B cell (primary cell): Measurements from ENCODE around the gene C6orf47. TPM values are rescaled to one million over a fixed set of nuclear protein-coding genes. Genes with fewer than 3 reads are reported as not detected.

Source experiments
- ATAC-seq: fragments of 200-7000 bp; cut with Tn5 transposase; one replicate; pipeline ENCODE4 v1.10.0; 2021; ENCODE audit warnings: low read depth, mild to moderate bottlenecking, moderate number of reproducible peaks, moderate library complexity
- CTCF ChIA-PET: fragments of 350-600 bp; sonication (Branson Sonifier 250); formaldehyde crosslinking; loops from one replicate; lab custom pipeline; 2021; ENCODE audit warnings: antibody characterized with exemption, inconsistent platforms; lab: Charles Lee
- POLR2A ChIA-PET: fragments of 350-600 bp; sonication (Branson Sonifier 250); formaldehyde crosslinking; loops from one replicate; lab custom pipeline; 2021; ENCODE audit warnings: antibody characterized with exemption; lab: Charles Lee
- DNase-seq: peaks from one replicate; pipeline ENCODE4 v3.0.0; 2013
- H2AFZ ChIP-seq: 2 replicates; pipeline ENCODE4 v1.6.1; 2012; ENCODE audit warnings: mild to moderate bottlenecking, low read depth, low read length; ENCODE audit not compliant: insufficient read depth, poor library complexity, severe bottlenecking
- H3K27ac ChIP-seq, 2 donors: 1 replicate in 1 of 2; 2 replicates in 1 of 2; pipeline ENCODE4 v1.5.1; 2012 to 2013; ENCODE audit warnings: low read length in 2 of 2, mild to moderate bottlenecking in 2 of 2, moderate library complexity in 1 of 2
- H3K27me3 ChIP-seq, 4 experiments: fragments of 200-600 bp in 1 of 4; sonication (generic) in 1 of 4; replicated peaks in 1 of 4; 1 replicate in 2 of 4; 2 replicates in 2 of 4; pipeline versions ENCODE4 v1.6.1 to v1.7.0; 2013 to 2016; ENCODE audit warnings: low read length in 3 of 4, mild to moderate bottlenecking in 2 of 4, mixed read lengths in 1 of 4, moderate library complexity in 1 of 4; ENCODE audit not compliant: insufficient read depth in 4 of 4, control insufficient read depth in 3 of 4; ENCODE audit errors: control extremely low read depth in 1 of 4
- H3K36me3 ChIP-seq, 2 experiments: replicated peaks in 1 of 2; 1 replicate in 1 of 2; 2 replicates in 1 of 2; pipeline versions ENCODE4 v1.6.1 to v1.7.1; 2013; ENCODE audit warnings: low read length in 1 of 2; ENCODE audit not compliant: insufficient read depth in 2 of 2, control insufficient read depth in 1 of 2; ENCODE audit errors: control extremely low read depth in 1 of 2, extremely low read depth in 1 of 2
- H3K4me1 ChIP-seq, 2 donors: fragments of 200-600 bp in 1 of 2; sonication (generic) in 1 of 2; 1 replicate in 1 of 2; 2 replicates in 1 of 2; pipeline versions ENCODE4 v1.5.1 to v1.6.1; 2013 to 2017; ENCODE audit warnings: low read length in 2 of 2; ENCODE audit not compliant: control insufficient read depth in 2 of 2, insufficient read depth in 2 of 2
- H3K4me2 ChIP-seq: replicated peaks from 2 replicates; pipeline ENCODE3; 2012; ENCODE audit warnings: mild to moderate bottlenecking, low read depth, low read length; ENCODE audit not compliant: poor library complexity, severe bottlenecking
- H3K4me3 ChIP-seq, 5 experiments: fragments of 200-600 bp in 1 of 5; sonication (generic) in 1 of 5; 1 replicate in 3 of 5; 2 replicates in 2 of 5; pipeline versions ENCODE4 v1.5.1 to v1.7.0; 2011 to 2016; ENCODE audit warnings: low read length in 4 of 5, mild to moderate bottlenecking in 4 of 5, low read depth in 2 of 5, control low read depth in 1 of 5, moderate library complexity in 1 of 5; ENCODE audit not compliant: insufficient read depth in 1 of 5; ENCODE audit errors: control extremely low read depth in 1 of 5, extremely low read depth in 1 of 5
- H3K79me2 ChIP-seq: fragments of 200-600 bp; sonication (generic); one replicate; pipeline ENCODE4 v1.6.0; 2016; ENCODE audit warnings: low read length; ENCODE audit not compliant: control insufficient read depth, insufficient read depth
- H3K9ac ChIP-seq: fragments of 200-600 bp; sonication (generic); 2 replicates; pipeline ENCODE4 v1.6.1; 2017; ENCODE audit warnings: mild to moderate bottlenecking, low read length, moderate library complexity
- H3K9me3 ChIP-seq, 3 donors: one replicate each; pipeline versions ENCODE4 v1.6.1 to v1.7.1; 2013; ENCODE audit warnings: low read length in 2 of 3; ENCODE audit not compliant: control insufficient read depth in 2 of 3, insufficient read depth in 1 of 3; ENCODE audit errors: control extremely low read depth in 1 of 3
- H4K20me1 ChIP-seq: 2 replicates; pipeline ENCODE4 v1.6.0; 2012; ENCODE audit warnings: mild to moderate bottlenecking, low read length; ENCODE audit not compliant: insufficient read depth, control insufficient read depth, poor library complexity, severe bottlenecking
- H3K27ac Mint-ChIP-seq: one replicate; pipeline ENCODE4 v1.8.0; 2021; ENCODE audit warnings: mixed read lengths
- H3K27me3 Mint-ChIP-seq: one replicate; pipeline ENCODE4 v1.8.0; 2021; ENCODE audit warnings: mixed read lengths
- H3K4me1 Mint-ChIP-seq: one replicate; pipeline ENCODE4 v1.8.0; 2021; ENCODE audit warnings: mixed read lengths
- H3K4me3 Mint-ChIP-seq: one replicate; pipeline ENCODE4 v1.8.0; 2021; ENCODE audit warnings: mixed read lengths
- H3K9me3 Mint-ChIP-seq: one replicate; pipeline ENCODE4 v1.8.0; 2022; ENCODE audit warnings: mixed read lengths; ENCODE audit not compliant: insufficient read depth
- CTCF ChIP-seq: fragments of 200-600 bp; IDR thresholded peaks from one replicate; pipeline ENCODE4 v1.8.0; 2022; ENCODE audit warnings: antibody characterized with exemption, mild to moderate bottlenecking
- EZH2 ChIP-seq: IDR thresholded peaks from 2 replicates; pipeline ENCODE4 v1.6.1; 2012; ENCODE audit warnings: borderline replicate concordance, low read depth, mild to moderate bottlenecking, moderate library complexity, low read length; ENCODE audit not compliant: insufficient read depth, poor library complexity, severe bottlenecking
- WGBS: methylation state at CpG from one replicate; pipeline ENCODE4 v1.1.5; 2013; ENCODE audit warnings: missing lambda C conversion rate; ENCODE audit not compliant: insufficient coverage; 5-methylcytosine and 5-hydroxymethylcytosine counted together
- intact Hi-C: fragments of 100-400 bp; cut with micrococcal nuclease; formaldehyde crosslinking; loops from one replicate; pipeline ENCODE4 v1.10.0; 2022
- polyA plus RNA-seq: library from polyadenylated mRNA; depleted of rRNA; stranded (reverse); fragments of >200 nt; gene quantifications from 2 replicates; pipeline ENCODE4 v1.2.3, GENCODE V29; 2012
- total RNA-seq, 2 donors: library from RNA; stranded (reverse); fragments of 120-200 nt in 1 of 2; gene quantifications; 1 replicate in 1 of 2; 2 replicates in 1 of 2; pipeline versions ENCODE4 v1.2.3 to v1.2.4, GENCODE V29; 2013 to 2022

Gene C6orf47
- total and polyA plus RNA-seq, 2 donors (not counting 1 experiment from before 2014, with no cell fraction given): 7.6 to 34.0 TPM

- Histone ChIP-seq H3K9me3 (no peaks in the 10 kb centered on the region), H3K4me2 (peak within 1 kb of the TSS; percentile 99), H4K20me1 (no peaks in the 10 kb centered on the region), H3K79me2 (no peaks in the 10 kb centered on the region), H2AFZ (peak within 1 kb of the TSS; percentile 80), H3K27ac (peak within 1 kb of the TSS in 1 of 2 donors; percentile 50), H3K36me3 (peaks cover 0 to 3% of the 10 kb centered on the region in 2 experiments), H3K4me3 (peak within 1 kb of the TSS; percentile 44 to 69 (median 53)), H3K9ac (peak within 1 kb of the TSS; percentile 77), H3K27me3 (no peaks in the 10 kb centered on the region), H3K4me1 (peaks cover 19 to 41% of the 10 kb centered on the region in 2 donors)
- POLR2A ChIA-PET: interaction anchor here (0.6 to 1.5 kb wide), 3 partner anchors 15 to 150 kb away, joined by 3 to 10 read pairs (median 7); partner anchors contain the start of gene ABHD16A
- peak; percentile 78 for ATAC-seq
- Mint-ChIP-seq H3K27ac (peak within 1 kb of the TSS; percentile 57), H3K4me3 (peak within 1 kb of the TSS; percentile 88), H3K9me3 (no peaks in the 10 kb centered on the region), H3K4me1 (peaks cover 45% of the 10 kb centered on the region), H3K27me3 (no peaks in the 10 kb centered on the region)
- intact Hi-C loops: loop anchor here (1.0 to 2.0 kb wide), 7 partner anchors 23 to 272 kb away; partner anchors contain the start of gene ABHD16A
- DNase-seq: peak; percentile 79
- 12% methylated on average over 16 of the region's 17 CpGs for WGBS
- CTCF ChIA-PET: interaction anchor here (0.6 to 3.3 kb wide), 22 partner anchors 9 to 498 kb away, joined by 3 to 57 read pairs (median 4); partner anchors contain the start of genes ABHD16A, HSPA1A, HSPA1L and LSM2
- peak; percentile 55 for TF ChIP-seq CTCF
- TF ChIP-seq EZH2: no peak
These were observed 19.9 kb upstream of the C6orf47 start, which contains the start of gene LY6G5C for GRCh38 chr6:31680226-31681134. LY6G5C (minus strand) TSS chr6:31681067; CDS start chr6:31680373, 694 bp downstream.
